PC-9 (cell line): ENCODE results near the gene DOCK9. TPM values are rescaled to one million over a fixed set of nuclear protein-coding genes. Genes with fewer than 3 reads are reported as not detected.

ENCODE experiments used
- BruUV-seq: library from RNA; stranded (reverse); fragments of 400-500 nt; replicated peaks from 2 replicates; lab custom pipeline; 2021; lab: Mats Ljungman, UMichigan
- CTCF ChIA-PET: fragments of 300-600 bp; sonication (Branson Sonifier 250); formaldehyde crosslinking; loops from one replicate; lab custom pipeline; 2022; ENCODE audit warnings: antibody characterized with exemption; lab: Charles Lee
- POLR2A ChIA-PET: fragments of 300-600 bp; sonication (Branson Sonifier 250); formaldehyde crosslinking; loops from one replicate; lab custom pipeline; 2022; ENCODE audit warnings: antibody characterized with exemption; ENCODE audit not compliant: unreplicated experiment; lab: Charles Lee
- DNase-seq, 2 experiments: peaks; one replicate each; pipeline versions ENCODE4 v3.0.0 to v3.0.0-alpha.2; 2015 to 2022; ENCODE audit warnings: mixed read lengths in 1 of 2
- H2AFZ ChIP-seq: fragments of 200-600 bp; sonication (generic); 2 replicates; pipeline ENCODE4 v1.8.1; 2017; ENCODE audit warnings: antibody characterized with exemption
- H3F3A ChIP-seq: fragments of 200-600 bp; sonication (generic); 2 replicates; pipeline ENCODE4 v1.8.1; 2017; ENCODE audit warnings: antibody characterized with exemption, mild to moderate bottlenecking, low read depth; ENCODE audit not compliant: insufficient read depth
- H3K27ac ChIP-seq: fragments of 200-600 bp; sonication (generic); 2 replicates; pipeline ENCODE4 v1.6.1; 2016; ENCODE audit warnings: mixed run types
- H3K27me3 ChIP-seq: fragments of 200-600 bp; sonication (generic); 2 replicates; pipeline ENCODE4 v1.6.1; 2016; ENCODE audit warnings: low read depth, mixed run types; ENCODE audit not compliant: insufficient read depth
- H3K36me3 ChIP-seq: fragments of 200-600 bp; sonication (generic); 2 replicates; pipeline ENCODE4 v1.6.1; 2016; ENCODE audit warnings: low read depth, mixed run types
- H3K4me1 ChIP-seq: fragments of 200-600 bp; sonication (generic); replicated peaks from 2 replicates; pipeline ENCODE4 v1.6.1; 2016; ENCODE audit warnings: mixed run types; ENCODE audit not compliant: insufficient read depth
- H3K4me2 ChIP-seq: fragments of 200-600 bp; sonication (generic); 2 replicates; pipeline ENCODE4 v1.6.1; 2017; ENCODE audit warnings: mixed run types
- H3K4me3 ChIP-seq: fragments of 200-600 bp; sonication (generic); 2 replicates; pipeline ENCODE4 v1.6.1; 2016; ENCODE audit warnings: mixed run types
- H3K79me2 ChIP-seq: fragments of 200-600 bp; sonication (generic); 2 replicates; pipeline ENCODE4 v1.6.1; 2017; ENCODE audit warnings: low read depth, mixed run types
- H3K9me2 ChIP-seq: fragments of 200-600 bp; sonication (generic); 2 replicates; pipeline ENCODE4 v1.8.1; 2017; ENCODE audit warnings: mild to moderate bottlenecking; ENCODE audit not compliant: insufficient read depth
- H3K9me3 ChIP-seq: fragments of 200-600 bp; sonication (generic); 2 replicates; pipeline ENCODE4 v1.8.1; 2016; ENCODE audit warnings: low read depth; ENCODE audit not compliant: insufficient read depth
- H4K20me1 ChIP-seq: fragments of 200-600 bp; sonication (generic); 2 replicates; pipeline ENCODE4 v1.8.1; 2017; ENCODE audit not compliant: insufficient read depth
- CTCF ChIP-seq: fragments of 200-600 bp; sonication (generic); conservative IDR thresholded peaks from 2 replicates; pipeline ENCODE4 v1.6.1; 2017; ENCODE audit warnings: mixed run types, antibody characterized with exemption, mild to moderate bottlenecking, moderate library complexity
- EZH2 ChIP-seq: fragments of 200-600 bp; sonication (generic); IDR thresholded peaks from 2 replicates; pipeline ENCODE4 v1.8.0; 2017; ENCODE audit warnings: antibody characterized with exemption, low read depth
- intact Hi-C: fragments of 100-400 bp; cut with micrococcal nuclease; formaldehyde crosslinking; loops from one replicate; pipeline ENCODE4 v1.10.0; 2022; ENCODE audit not compliant: unreplicated experiment
- total RNA-seq: library from RNA; stranded (reverse); gene quantifications from 2 replicates; pipeline ENCODE4 v1.2.3, GENCODE V29; 2021

The DOCK9 gene
- total RNA-seq, 1 experiment from 2014 or later = 69.5 TPM

- intact Hi-C loops = no loop called here
- Histone ChIP-seq H3K4me2 (no peak overlapping the region), H3K4me1 (no peaks in the 10 kb centered on the region), H2AFZ (no peak overlapping the region), H3K9me2 (no peaks in the 10 kb centered on the region), H3K4me3 (no peak overlapping the region), H3F3A (no peaks in the 10 kb centered on the region), H3K36me3 (no peaks in the 10 kb centered on the region), H3K27ac (no peak overlapping the region), H3K9me3 (no peaks in the 10 kb centered on the region), H3K79me2 (peaks cover 5% of the 10 kb centered on the region; the same call in 1 of the 2 replicates), H3K27me3 (no peaks in the 10 kb centered on the region), H4K20me1 (no peaks in the 10 kb centered on the region)
- POLR2A ChIA-PET = no interaction called here
- TF ChIP-seq CTCF (no peak), EZH2 (no peak)
- CTCF ChIA-PET = no interaction called here
- no peak for DNase-seq
- BruUV-seq = no TSS peak
Measured at GRCh38 chr13:98942997-98943396, 34.9 kb downstream of the DOCK9 start.

- H3K27me3 ChIP-seq = no peaks in the 10 kb centered on the region
- H3K4me2 ChIP-seq = no peak overlapping the region
- POLR2A ChIA-PET = no interaction called here
- BruUV-seq = no TSS peak
- H3F3A ChIP-seq = no peaks in the 10 kb centered on the region
- H3K4me1 ChIP-seq = no peaks in the 10 kb centered on the region
- TF ChIP-seq CTCF (no peak), EZH2 (no peak)
- CTCF ChIA-PET = no interaction called here
- intact Hi-C loops = no loop called here
- no peaks in the 10 kb centered on the region for H3K9me3 ChIP-seq
- no peaks in the 10 kb centered on the region for H4K20me1 ChIP-seq
- no peak for DNase-seq
- H3K27ac ChIP-seq = no peak overlapping the region
- peaks cover 5% of the 10 kb centered on the region; the same call in 1 of the 2 replicates for H3K79me2 ChIP-seq
- no peaks in the 10 kb centered on the region for H3K9me2 ChIP-seq
- no peak overlapping the region for H2AFZ ChIP-seq
- no peaks in the 10 kb centered on the region for H3K36me3 ChIP-seq
- H3K4me3 ChIP-seq = no peak overlapping the region
Measured at GRCh38 chr13:98942485-98942884, 35.4 kb downstream of the DOCK9 start.

- no peak for DNase-seq
- Histone ChIP-seq H3K9me2 (no peaks in the 10 kb centered on the region), H3K79me2 (peaks cover 5% of the 10 kb centered on the region; the same call in 1 of the 2 replicates), H3K4me2 (no peak overlapping the region), H3K9me3 (no peaks in the 10 kb centered on the region), H3K27ac (no peak overlapping the region), H3K4me1 (no peaks in the 10 kb centered on the region), H3K27me3 (no peaks in the 10 kb centered on the region), H3K4me3 (no peak overlapping the region), H3F3A (no peaks in the 10 kb centered on the region), H2AFZ (no peak overlapping the region), H4K20me1 (no peaks in the 10 kb centered on the region), H3K36me3 (no peaks in the 10 kb centered on the region)
- BruUV-seq = no TSS peak
- ChIA-PET CTCF (no interaction called here), POLR2A (no interaction called here)
- intact Hi-C loops = no loop called here
- TF ChIP-seq CTCF (no peak), EZH2 (no peak)
Measured at GRCh38 chr13:98941536-98941935, 36.3 kb downstream of the DOCK9 start.
